NT2/D1 (cell line): ENCODE data around the gene GNG7.

Source experiments
- SUZ12 ChIP-seq: IDR thresholded peaks from 2 replicates; pipeline ENCODE4 v1.6.1; 2011; ENCODE audit not compliant: insufficient read length, insufficient read depth; ENCODE audit errors: extremely low read depth
- YY1 ChIP-seq: IDR thresholded peaks from 2 replicates; pipeline ENCODE4 v1.6.1; 2011; ENCODE audit not compliant: insufficient read length, insufficient read depth
- ZNF274 ChIP-seq: IDR thresholded peaks from 2 replicates; pipeline ENCODE4 v1.6.1; 2011; ENCODE audit warnings: mild to moderate bottlenecking, low read depth, low read length

- TF ChIP-seq ZNF274 (no peak), YY1 (no peak), SUZ12 (no peak)
These were observed 20.8 kb upstream of the GNG7 start for GRCh38 chr19:2723345-2723715.
